ENCODE data around the gene HNRNPR. TPM values are rescaled to one million over a fixed set of nuclear protein-coding genes. Genes with fewer than 3 reads are reported as not detected.
A peak's percentile ranks its signal among the peaks of the same experiment; 100 is the strongest.

The HNRNPR gene
- total and polyA plus RNA-seq, 2 of the 8 experiments (the other 6 are each of a cell fraction or from before 2014, with no cell fraction given): 110 to 214 TPM

- Histone ChIP-seq H2BK120ac (replicated peaks; ENCODE audit: low read depth, low read length) (no peak overlapping the region), H3K79me1 (ENCODE audit: low read depth, low read length) (no peaks in the 10 kb centered on the region; the same call in 1 of the 2 replicates), H2AFZ (ENCODE audit: low read length) (no peak overlapping the region), H2AK5ac (ENCODE audit: low read depth, low read length) (no peak overlapping the region), H3K9ac (replicated peaks in 1 of 4; ENCODE audit: extremely low read depth in 1 of 4, low read depth in 3 of 4, low read length in 3 of 4) (peak overlapping the region in 1 of 4 experiments; percentile 51; a peak in 1 of 7 replicates), H4K91ac (replicated peaks; ENCODE audit: insufficient read length, low read length) (no peak overlapping the region), H3K4me1 (replicated peaks in 1 of 4; ENCODE audit: control insufficient read depth in 3 of 4, insufficient read depth in 4 of 4, low read length in 3 of 4) (peaks cover 0 to 8% (median 3%) of the 10 kb centered on the region in 4 experiments; a peak in 1 of 7 replicates), H4K5ac (ENCODE audit: insufficient read length, low read depth, low read length) (no peak overlapping the region), H3K18ac (ENCODE audit: extremely low read depth, low read length) (no peak overlapping the region), H3K27me3 (replicated peaks in 1 of 4; ENCODE audit: control insufficient read depth in 3 of 4, extremely low read depth in 1 of 4, insufficient read depth in 3 of 4, low read length in 3 of 4) (peaks cover 0 to 12% (median 8%) of the 10 kb centered on the region in 4 experiments; a peak in 5 of 7 replicates), H2BK20ac (ENCODE audit: low read length) (no peak overlapping the region), H3K23me2 (ENCODE audit: low read depth, low read length) (peaks cover 8% of the 10 kb centered on the region), H3K4me3 (ENCODE audit: extremely low read depth in 1 of 4, insufficient read depth in 2 of 4, low read depth in 3 of 4, low read length in 4 of 4) (peak overlapping the region; percentile 77 to 91 (median 90); a peak in 4 of 8 replicates), H3K4me2 (ENCODE audit: insufficient read depth in 1 of 2, low read depth in 2 of 2, low read length in 2 of 2) (peak overlapping the region; percentile 79 to 83), H4K8ac (ENCODE audit: extremely low read depth, insufficient read depth, low read length) (no peak overlapping the region), H3K27ac (ENCODE audit: low read depth, low read length) (no peak overlapping the region), H2BK12ac (ENCODE audit: low read depth, low read length) (no peak overlapping the region), H2BK15ac (ENCODE audit: low read length) (no peak overlapping the region), H3K4ac (replicated peaks; ENCODE audit: insufficient read length, low read depth, low read length) (no peak overlapping the region), H4K20me1 (replicated peaks in 1 of 2; ENCODE audit: control insufficient read depth in 1 of 2, insufficient read depth in 2 of 2, low read length in 2 of 2) (peaks cover 19 to 37% of the 10 kb centered on the region in 2 experiments), H3K56ac (replicated peaks; ENCODE audit: insufficient read length, low read depth, low read length) (no peak overlapping the region), H3K36me3 (ENCODE audit: control insufficient read depth in 2 of 4, insufficient read depth in 4 of 4, low read length in 3 of 4) (peaks cover under 1 to 16% (median 8%) of the 10 kb centered on the region in 4 experiments; a peak in 5 of 8 replicates), H3K14ac (ENCODE audit: insufficient read length) (no peak overlapping the region), H3K23ac (ENCODE audit: insufficient read length) (no peak overlapping the region), H3K9me3 (ENCODE audit: insufficient read depth in 2 of 2, low read depth in 1 of 2, low read length in 1 of 2) (no peaks in the 10 kb centered on the region), H3K79me2 (ENCODE audit: control insufficient read depth in 1 of 2, insufficient read depth in 2 of 2, low read length in 2 of 2) (peaks cover 44 to 67% of the 10 kb centered on the region in 2 experiments), H2BK5ac (ENCODE audit: low read depth, low read length) (no peak overlapping the region)
- DNase-seq (ENCODE audit: low read depth in 1 of 2, low spot score in 2 of 2): no peak
- FAIRE-seq: no peak
- POLR2A ChIA-PET (ENCODE audit: partially characterized antibody): interaction anchor here (0.6 to 3.2 kb wide), 5 partner anchors 10 to 18 kb away, joined by 3 to 11 read pairs (median 4); no protein-coding TSS in a partner anchor
- CTCF ChIA-PET (ENCODE audit: partially characterized antibody): interaction anchor here (1.0 to 1.1 kb wide), 2 partner anchors 61 to 155 kb away, joined by 3 read pairs; no protein-coding TSS in a partner anchor
- 75% methylated on average over 10 of the region's 10 CpGs; no CpG with 5 or more reads in 1 of the 2 experiments for WGBS, 2 experiments (ENCODE audit: extremely low coverage in 1 of 2, insufficient coverage in 1 of 2, insufficient read length in 1 of 2, insufficient replicate concordance in 2 of 2, low coverage in 1 of 2, low lambda C conversion rate in 2 of 2, missing lambda C conversion rate in 1 of 2)
- TF ChIP-seq NANOG (IDR thresholded peaks at IDR 0.05; ENCODE audit: insufficient read depth, low read depth, low read length, poor library complexity, severe bottlenecking) (no peak), USF2 (IDR thresholded peaks at IDR 0.05; ENCODE audit: low read length) (no peak), CTBP2 (IDR thresholded peaks at IDR 0.05; ENCODE audit: borderline replicate concordance, insufficient read depth, insufficient read length, low read length) (no peak), SRF (IDR thresholded peaks at IDR 0.05; ENCODE audit: low read depth, low read length) (no peak), SP1 (IDR thresholded peaks at IDR 0.05; ENCODE audit: low read depth, low read length) (no peak), SP2 (IDR thresholded peaks at IDR 0.05; ENCODE audit: low read length) (no peak), RNF2 (IDR thresholded peaks at IDR 0.05; ENCODE audit: borderline replicate concordance, low read depth, low read length, missing control alignments, poor library complexity, severe bottlenecking) (no peak), BACH1 (IDR thresholded peaks at IDR 0.05; ENCODE audit: low read length) (no peak)
- TF ChIP-seq, protein P1, sequence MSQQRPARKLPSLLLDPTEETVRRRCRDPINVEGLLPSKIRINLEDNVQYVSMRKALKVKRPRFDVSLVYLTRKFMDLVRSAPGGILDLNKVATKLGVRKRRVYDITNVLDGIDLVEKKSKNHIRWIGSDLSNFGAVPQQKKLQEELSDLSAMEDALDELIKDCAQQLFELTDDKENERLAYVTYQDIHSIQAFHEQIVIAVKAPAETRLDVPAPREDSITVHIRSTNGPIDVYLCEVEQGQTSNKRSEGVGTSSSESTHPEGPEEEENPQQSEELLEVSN (IDR thresholded peaks at IDR 0.05): no peak
These were observed 2.0 kb downstream of the HNRNPR start for GRCh38 chr1:23341931-23342692.
